HG03565 (cell line): Measurements from ENCODE around the gene CELA2A.
"Not testable (repeated sequence)": the region's sequence is repeated elsewhere in the genome, so short reads cannot be mapped to it uniquely, and the experiment has no call there.

Source experiments
- ATAC-seq: cut with Tn5 transposase; IDR thresholded peaks from one replicate; pipeline ENCODE4 v1.9.1; 2021; ENCODE audit warnings: mild to moderate bottlenecking, moderate library complexity; ENCODE audit not compliant: unreplicated experiment

CELA2A gene

GRCh38 chr1:15466955-15467625, 10.6 kb downstream of the CELA2A start:
- ATAC-seq = not testable (repeated sequence)

- no peak for ATAC-seq
Observed at GRCh38 chr1:15468145-15468544, 11.6 kb downstream of the CELA2A start.

DNA sequence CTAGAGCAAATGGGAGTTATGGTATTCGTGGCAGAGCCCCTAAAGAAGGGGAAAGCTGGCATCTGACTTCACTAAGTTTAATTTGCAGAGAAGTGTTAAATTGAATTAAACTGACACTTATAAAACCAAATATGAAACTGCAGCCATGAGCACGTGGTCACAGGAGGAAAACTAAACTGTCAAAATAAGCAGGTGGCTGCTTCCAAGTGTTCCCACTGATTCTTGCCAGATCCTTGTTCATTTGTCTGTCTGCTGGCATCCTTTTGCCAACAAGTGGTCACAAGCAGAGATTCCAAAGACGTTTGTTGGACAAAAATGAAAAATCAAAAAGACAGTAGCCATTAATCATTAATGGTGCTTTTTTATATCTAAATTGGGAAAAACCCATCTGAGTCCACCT, 12.8 kb downstream of the CELA2A start:
- ATAC-seq = no peak

DNA sequence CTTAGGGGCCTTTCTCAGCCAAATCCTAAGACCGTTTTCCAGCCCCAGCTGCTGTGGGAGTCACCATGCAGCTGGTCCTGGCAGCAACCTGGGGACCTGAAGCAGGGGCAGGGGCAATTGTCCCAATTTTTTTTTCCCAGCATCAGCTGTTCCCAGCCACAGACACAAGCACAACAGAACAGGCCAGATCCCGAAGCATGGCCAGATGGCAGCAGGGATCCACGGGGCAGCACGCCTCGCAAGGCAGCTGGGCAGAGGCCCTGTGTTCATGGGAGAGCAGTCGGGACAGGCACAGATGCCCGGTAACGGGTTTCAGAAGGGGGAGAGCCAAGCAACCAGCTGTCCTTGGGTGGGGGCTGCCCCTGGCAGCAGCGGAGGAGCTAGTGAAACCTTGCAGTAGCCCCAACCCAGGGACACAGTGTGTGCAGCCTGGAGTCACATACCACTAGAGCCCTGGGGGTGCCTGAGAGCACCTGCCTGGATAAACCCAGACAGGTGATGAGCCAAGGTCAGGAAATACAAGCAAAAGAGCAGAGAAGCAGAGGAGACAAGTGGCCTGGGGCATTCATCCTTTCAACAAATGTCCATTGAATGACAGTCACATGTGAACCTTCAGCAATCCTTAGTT, 13.4 kb downstream of the CELA2A start:
- not testable (repeated sequence) for ATAC-seq

DNA sequence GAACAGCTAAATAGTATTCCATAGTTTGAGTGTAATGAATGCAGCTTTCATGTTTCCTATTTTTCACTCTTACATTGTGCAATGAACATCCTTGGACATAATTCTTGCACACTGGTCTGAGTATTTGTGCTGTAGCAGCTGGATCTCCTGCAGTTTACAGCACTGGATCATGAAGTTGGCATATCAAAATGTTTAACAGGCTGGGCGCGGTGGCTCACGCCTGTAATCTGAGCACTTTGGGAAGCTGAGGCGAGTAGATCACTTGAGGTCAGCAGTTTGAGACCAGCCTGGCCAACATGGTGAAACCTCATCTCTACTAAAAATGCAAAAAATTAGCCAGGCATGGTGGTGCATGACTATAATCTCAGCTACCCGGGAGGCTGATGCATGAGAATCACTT, 14.5 kb downstream of the CELA2A start:
- not testable (repeated sequence) for ATAC-seq

DNA sequence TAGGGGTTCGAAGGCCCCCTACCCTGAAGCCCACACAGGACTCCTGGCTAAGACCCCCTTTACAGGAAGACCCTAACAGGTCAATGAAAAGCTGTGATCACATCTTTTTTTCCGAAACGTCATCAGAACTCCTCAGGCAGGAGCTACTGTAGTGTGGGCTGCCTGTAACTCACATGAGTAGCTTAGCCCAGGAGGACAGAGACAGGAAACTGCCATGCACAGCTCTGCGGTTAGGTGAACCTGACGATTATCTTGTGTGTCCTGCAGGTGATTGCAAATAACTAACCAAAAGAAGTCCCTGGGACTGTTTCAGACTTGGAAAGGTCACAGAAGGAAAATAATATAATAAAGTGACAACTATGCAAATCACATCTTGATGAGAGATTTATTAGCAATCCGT, 15.2 kb downstream of the CELA2A start:
- not testable (repeated sequence) for ATAC-seq

- no peak for ATAC-seq
Observed at GRCh38 chr1:15472587-15472986, 16.1 kb downstream of the CELA2A start.

DNA sequence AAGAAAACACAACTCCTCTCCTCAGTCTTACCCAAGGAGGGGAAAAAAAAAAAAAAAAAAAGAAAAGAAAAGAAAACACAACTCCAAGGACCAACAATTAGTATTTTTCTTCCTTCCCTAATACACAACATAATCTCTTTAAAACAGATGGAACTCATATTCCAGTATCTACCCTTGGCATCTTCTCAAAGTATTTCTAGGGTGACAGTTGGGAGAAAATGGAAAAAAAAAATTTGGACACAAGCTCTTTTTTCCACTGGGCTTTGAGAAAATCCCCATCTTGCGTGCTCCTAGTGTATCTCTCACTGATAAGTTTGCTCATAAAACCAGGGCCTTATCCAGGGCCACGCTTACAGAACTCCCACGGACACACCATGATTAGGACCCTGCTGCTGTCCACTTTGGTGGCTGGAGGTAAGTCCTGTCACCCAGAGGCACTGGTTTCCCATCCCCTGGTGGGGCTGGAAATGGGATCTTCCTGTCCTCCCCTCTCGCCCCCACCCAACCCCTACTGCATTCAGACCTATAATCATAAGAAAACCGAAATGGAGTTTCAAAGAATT, 19.3 kb downstream of the CELA2A start, which contains the start of gene CELA2B:
Gene CELA2B (plus strand): TSS at position 353 of the 563 bp plus-strand sequence. CDS start 22 bp downstream, at position 375.
- no peak for ATAC-seq

DNA sequence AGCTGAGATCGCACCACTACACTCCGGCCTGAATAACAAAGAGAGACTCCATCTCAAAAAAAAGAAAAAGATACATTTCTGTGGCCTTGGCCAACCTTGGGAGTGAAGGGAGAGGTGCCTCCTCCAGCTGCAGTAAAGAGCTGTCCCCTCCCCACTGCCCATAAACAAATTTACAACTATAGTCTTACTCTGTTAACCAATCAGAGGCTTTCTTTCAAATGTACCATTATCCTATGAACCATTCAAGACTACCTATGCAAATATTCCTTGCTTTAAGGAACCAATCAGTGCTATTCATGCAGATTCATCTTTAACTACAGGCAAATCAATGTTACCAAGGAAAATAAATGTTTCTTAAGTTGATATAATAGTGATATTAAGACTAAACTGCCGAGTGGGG, 20.4 kb downstream of the CELA2A start:
- ATAC-seq = no peak

- no peak for ATAC-seq
Observed at GRCh38 chr1:15477646-15478212, 21.2 kb downstream of the CELA2A start.

DNA sequence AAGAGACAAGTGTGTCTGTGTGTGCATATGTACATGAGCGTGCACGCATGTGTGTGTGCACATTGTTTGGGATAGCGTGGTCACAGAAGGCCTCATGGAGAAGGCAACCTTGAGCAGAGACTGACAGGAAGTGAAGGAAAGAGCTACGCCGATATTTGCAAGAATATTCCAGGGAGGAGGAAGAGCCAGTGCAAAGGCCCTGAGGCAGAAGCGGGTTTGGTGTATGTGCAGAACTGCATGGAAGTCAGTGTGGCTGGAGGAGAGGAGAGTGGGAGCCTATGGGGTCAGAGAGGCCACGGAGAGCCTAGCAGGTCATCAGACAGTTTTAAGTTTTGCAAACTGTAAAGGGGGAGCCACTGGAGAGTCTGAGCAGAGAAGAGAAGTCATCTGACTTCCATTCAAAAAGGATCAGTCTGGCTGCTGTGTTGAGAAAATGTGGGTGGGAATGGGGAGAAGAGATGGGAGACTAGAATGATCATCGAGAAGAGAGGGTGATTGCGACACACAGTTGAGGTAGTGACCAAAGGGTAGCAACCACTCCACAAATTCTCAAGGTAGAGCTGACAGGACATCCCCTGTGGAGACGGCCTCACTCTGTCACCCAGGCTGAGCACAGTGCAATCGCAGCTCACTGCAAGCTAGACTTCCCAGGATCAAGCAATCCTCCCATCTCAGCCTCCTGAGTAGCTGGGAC, 23.3 kb downstream of the CELA2A start:
- no peak for ATAC-seq

DNA sequence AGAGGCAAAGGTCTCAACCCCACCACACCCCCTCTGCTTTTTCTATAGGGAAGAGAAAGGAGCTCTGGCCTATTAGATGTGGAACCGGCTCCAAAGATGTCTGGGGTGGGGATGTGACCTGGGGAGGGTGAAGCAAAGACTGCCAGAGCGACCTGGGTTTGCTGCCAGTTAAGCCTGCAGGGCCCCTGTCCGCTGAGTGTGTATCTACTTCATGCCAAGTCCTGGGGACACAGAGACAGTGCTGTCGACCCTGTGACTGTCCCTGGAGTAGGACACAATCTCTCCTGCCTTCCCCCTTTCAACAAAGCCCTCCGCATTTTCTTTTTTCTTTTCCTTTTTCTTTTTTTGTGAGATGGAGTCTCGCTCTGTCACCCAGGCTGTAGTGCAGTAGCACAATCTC, 25.9 kb downstream of the CELA2A start:
- not testable (repeated sequence) for ATAC-seq

- ATAC-seq = not testable (repeated sequence)
Observed at GRCh38 chr1:15482983-15483543, 26.5 kb downstream of the CELA2A start.

- no peak for ATAC-seq
Observed at GRCh38 chr1:15483971-15484370, 27.4 kb downstream of the CELA2A start.

GRCh38 chr1:15484443-15484842, 27.9 kb downstream of the CELA2A start:
- ATAC-seq = not testable (repeated sequence)

- no peak for ATAC-seq
Observed at GRCh38 chr1:15485636-15486035, 29.1 kb downstream of the CELA2A start.

DNA sequence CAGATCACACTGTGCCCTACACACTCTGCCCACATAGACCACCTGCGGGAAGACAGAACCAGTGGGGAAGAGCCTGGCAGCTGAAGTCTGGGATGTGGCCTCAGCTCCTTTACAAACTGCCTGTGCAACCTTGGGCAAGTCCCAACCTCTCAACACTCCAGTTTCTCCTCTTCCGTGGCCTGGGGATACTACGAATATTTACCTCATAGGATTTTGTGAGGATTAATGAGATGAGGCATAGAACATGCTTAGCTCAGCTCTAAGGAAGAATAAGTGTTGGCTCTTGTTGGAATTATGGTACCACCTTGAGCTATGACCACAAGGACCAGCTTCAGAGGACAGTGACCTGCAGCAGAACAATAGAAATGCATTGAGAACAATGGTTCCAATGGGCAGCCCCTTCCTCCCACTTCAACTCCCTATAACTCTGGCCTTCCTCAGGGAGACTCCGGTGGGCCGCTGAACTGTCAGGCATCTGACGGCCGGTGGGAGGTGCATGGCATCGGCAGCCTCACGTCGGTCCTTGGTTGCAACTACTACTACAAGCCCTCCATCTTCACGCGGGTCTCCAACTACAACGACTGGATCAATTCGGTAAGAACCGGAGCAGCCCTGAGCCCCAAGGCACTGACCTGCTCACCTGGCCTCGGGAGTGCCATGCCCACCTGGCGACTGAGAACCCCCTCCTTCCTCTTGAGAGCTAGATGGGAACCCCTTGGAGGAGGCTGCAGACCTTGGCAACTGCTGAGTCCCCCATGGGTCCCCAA, 30.5 kb downstream of the CELA2A start:
- ATAC-seq = not testable (repeated sequence)

DNA sequence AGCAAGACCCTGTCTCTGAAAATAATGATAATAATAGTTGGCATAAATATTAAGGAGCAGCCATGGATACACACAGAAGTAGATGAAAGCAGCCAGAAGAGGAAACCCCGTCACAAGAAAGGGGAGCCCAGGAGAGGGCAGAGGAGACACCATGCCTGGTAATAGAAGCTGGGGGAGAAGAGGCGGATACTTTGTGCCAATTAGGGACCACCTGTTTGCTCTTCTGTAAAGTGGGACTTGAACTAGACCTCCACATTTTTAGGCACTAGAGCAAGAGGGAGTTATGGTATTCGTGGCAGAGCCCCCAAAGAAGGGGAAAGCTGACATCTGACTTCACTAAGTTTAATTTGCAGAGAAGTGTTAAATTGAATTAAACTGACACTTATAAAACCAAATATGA, 31.8 kb downstream of the CELA2A start:
- ATAC-seq = no peak

DNA sequence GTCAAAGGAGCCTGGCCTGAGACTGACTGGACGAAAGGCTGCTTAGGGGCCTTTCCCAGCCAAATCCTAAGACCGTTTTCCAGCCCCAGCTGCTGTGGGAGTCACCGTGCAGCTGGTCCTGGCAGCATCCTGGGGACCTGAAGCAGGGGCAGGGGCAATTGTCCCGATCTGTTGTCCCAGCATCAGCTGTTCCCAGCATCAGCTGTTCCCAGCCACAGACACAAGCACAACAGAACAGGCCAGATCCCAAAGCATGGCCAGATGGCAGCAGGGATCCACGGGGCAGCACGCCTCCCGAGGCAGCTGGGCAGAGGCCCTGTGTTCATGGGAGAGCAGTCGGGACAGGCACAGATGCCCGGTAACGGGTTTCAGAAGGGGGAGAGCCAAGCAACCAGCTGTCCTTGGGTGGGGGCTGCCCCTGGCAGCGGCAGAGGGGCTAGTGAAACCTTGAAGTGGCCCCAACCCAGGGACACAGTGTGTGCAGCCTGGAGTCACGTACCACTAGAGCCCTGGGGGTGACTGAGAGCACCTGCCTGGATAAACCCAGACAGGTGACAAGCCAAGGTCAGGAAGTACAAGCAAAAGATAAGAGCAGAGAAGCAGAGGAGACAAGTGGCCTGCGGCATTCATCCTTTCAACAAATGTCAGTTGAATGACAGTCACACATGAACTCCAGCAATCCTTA, 32.7 kb downstream of the CELA2A start:
- no peak for ATAC-seq

GRCh38 chr1:15491010-15491409, 34.5 kb downstream of the CELA2A start:
- not testable (repeated sequence) for ATAC-seq
